HepG2 (cell line): ENCODE data around the gene CTDSP2. TPM values are rescaled to one million over a fixed set of nuclear protein-coding genes. Genes with fewer than 3 reads are reported as not detected.

Experiments
- ATAC-seq: fragments of 200-7000 bp; cut with Tn5 transposase; 3 replicates; pipeline ENCODE4 v1.9.1; 2020; ENCODE audit warnings: mild to moderate bottlenecking, moderate library complexity
- BruUV-seq: library from RNA; stranded (reverse); fragments of 400-500 nt; replicated peaks from 2 replicates; lab custom pipeline; 2021; lab: Mats Ljungman, UMichigan
- CTCF ChIA-PET: fragments of 300-600 bp; formaldehyde crosslinking; extraction: SDS; loops from one replicate; lab custom pipeline; 2021; ENCODE audit warnings: low total read pairs, inconsistent platforms, low intra/inter-chr PET ratio; lab: Yijun Ruan, JAX
- POLR2A ChIA-PET: fragments of 350-600 bp; sonication (Branson Sonifier 250); formaldehyde crosslinking; loops from one replicate; lab custom pipeline; 2020; ENCODE audit warnings: antibody characterized with exemption, inconsistent platforms; lab: Yijun Ruan, JAX
- DNase-seq: peaks from one replicate; pipeline ENCODE4 v3.0.0-alpha.2; 2015; ENCODE audit warnings: low spot score
- FAIRE-seq: peaks from 3 replicates; lab custom pipeline; 2011; peaks lifted over from hg19 to GRCh38; lab: Jason Lieb, UNC
- H2AFZ ChIP-seq: one replicate; pipeline ENCODE4 v1.6.1; 2011; ENCODE audit warnings: low read length, inconsistent platforms
- H3K27ac ChIP-seq: fragments of 300-600 bp; 3 replicates; pipeline ENCODE4 v1.8.0; 2011; ENCODE audit warnings: mixed run types, mild to moderate bottlenecking, mixed read lengths, low read length, inconsistent platforms; ENCODE audit not compliant: insufficient read depth; ENCODE audit errors: extremely low read length
- H3K27me3 ChIP-seq, 2 experiments: fragments of 200-600 bp in 1 of 2; 2 replicates in 1 of 2; 3 replicates in 1 of 2; pipeline versions ENCODE4 v1.6.0 to v1.8.0; 2011; ENCODE audit warnings: low read length in 2 of 2, mild to moderate bottlenecking in 2 of 2, moderate library complexity in 2 of 2, inconsistent platforms in 1 of 2; ENCODE audit not compliant: insufficient read depth in 2 of 2, control insufficient read depth in 1 of 2
- H3K36me3 ChIP-seq, 2 experiments: fragments of 200-600 bp in 1 of 2; replicated peaks in 1 of 2; 2 replicates in 1 of 2; 3 replicates in 1 of 2; pipeline versions ENCODE4 v1.5.1 to v1.8.0; 2011; ENCODE audit warnings: low read length in 2 of 2, inconsistent platforms in 1 of 2; ENCODE audit not compliant: insufficient read depth in 2 of 2, control insufficient read depth in 1 of 2
- H3K4me1 ChIP-seq: 2 replicates; pipeline ENCODE4 v1.5.1; 2012; ENCODE audit warnings: low read length, inconsistent platforms; ENCODE audit not compliant: insufficient read depth
- H3K4me2 ChIP-seq: 2 replicates; pipeline ENCODE4 v1.6.0; 2011; ENCODE audit warnings: low read depth, low read length, inconsistent platforms
- H3K4me3 ChIP-seq, 3 experiments: fragments of 200-600 bp in 1 of 3; sonication (generic), shearing (Covaris generic) in 1 of 3; replicated peaks in 1 of 3; 2 replicates each; pipeline ENCODE4 v1.5.1; 2011 to 2016; ENCODE audit warnings: low read length in 3 of 3, inconsistent platforms in 2 of 3, low read depth in 2 of 3, mild to moderate bottlenecking in 2 of 3, control low read depth in 1 of 3, mixed read lengths in 1 of 3; ENCODE audit not compliant: insufficient read depth in 1 of 3
- H3K79me2 ChIP-seq: one replicate; pipeline ENCODE4 v1.6.1; 2011; ENCODE audit warnings: low read length, inconsistent platforms; ENCODE audit not compliant: insufficient read depth
- H3K9ac ChIP-seq: 2 replicates; pipeline ENCODE4 v1.6.0; 2011; ENCODE audit warnings: mild to moderate bottlenecking, low read depth, low read length, inconsistent platforms; ENCODE audit not compliant: insufficient read depth
- H3K9me3 ChIP-seq: 2 replicates; pipeline ENCODE4 v1.5.1; 2012; ENCODE audit warnings: mild to moderate bottlenecking, low read length
- H4K20me1 ChIP-seq: 2 replicates; pipeline ENCODE4 v1.6.0; 2011; ENCODE audit warnings: inconsistent platforms, mild to moderate bottlenecking, low read length, moderate library complexity; ENCODE audit not compliant: insufficient read depth
- CC2D1A ChIP-seq: sonication (generic); formaldehyde crosslinking; IDR thresholded peaks from 2 replicates; pipeline ENCODE4 v1.8.1; 2023; ENCODE audit warnings: mild to moderate bottlenecking, missing genetic modification reagents
- CREB1 ChIP-seq, 2 experiments: fragments of 450-650 bp in 1 of 2; IDR thresholded peaks; 2 replicates each; pipeline ENCODE4 v1.6.1; 2016 to 2017; ENCODE audit warnings: control low read depth in 1 of 2, mild to moderate bottlenecking in 1 of 2, missing compliant biosample characterization in 1 of 2, missing genetic modification characterization in 1 of 2
- DNMT3B ChIP-seq: conservative IDR thresholded peaks from 2 replicates; pipeline ENCODE4 v1.6.1; 2016; ENCODE audit warnings: missing biosample characterization, control low read depth
- KLF6 ChIP-seq: IDR thresholded peaks from 2 replicates; pipeline ENCODE4 v1.8.0; 2016; ENCODE audit warnings: missing biosample characterization, missing genetic modification reagents
- MTA3 ChIP-seq: sonication (generic); formaldehyde crosslinking; IDR thresholded peaks from 2 replicates; pipeline ENCODE4 v1.4.0; 2020; ENCODE audit warnings: missing genetic modification reagents
- MYNN ChIP-seq: sonication (generic); formaldehyde crosslinking; IDR thresholded peaks from 2 replicates; pipeline ENCODE4 v1.4.0; 2020; ENCODE audit warnings: mild to moderate bottlenecking, low read depth, missing genetic modification reagents
- ZNF264 ChIP-seq: sonication (generic); formaldehyde crosslinking; IDR thresholded peaks from 2 replicates; pipeline ENCODE4 v1.4.0; 2020; ENCODE audit warnings: missing genetic modification reagents
- ZNF362 ChIP-seq: sonication (generic); formaldehyde crosslinking; IDR thresholded peaks from 2 replicates; pipeline ENCODE4 v1.4.0; 2020; ENCODE audit warnings: missing genetic modification reagents, mild to moderate bottlenecking, borderline replicate concordance
- ZNF614 ChIP-seq: IDR thresholded peaks from 2 replicates; pipeline ENCODE4 v1.6.1; 2018; ENCODE audit warnings: missing biosample characterization, missing genetic modification reagents, inconsistent platforms, borderline replicate concordance
- ZNF777 ChIP-seq: sonication (generic); formaldehyde crosslinking; IDR thresholded peaks from 2 replicates; pipeline ENCODE4 v1.4.0; 2020; ENCODE audit warnings: missing genetic modification reagents
- ZNF878 ChIP-seq: sonication (generic); formaldehyde crosslinking; IDR thresholded peaks from 2 replicates; pipeline ENCODE4 v1.8.1; 2023; ENCODE audit warnings: mild to moderate bottlenecking, missing genetic modification reagents, moderate library complexity
- WGBS: methylation state at CpG from one replicate; pipeline ENCODE4 v1.1.6; 2017; ENCODE audit warnings: low lambda C conversion rate; 5-methylcytosine and 5-hydroxymethylcytosine counted together
- in situ Hi-C: cut with HindIII; loops from 2 replicates; pipeline ENCODE4 v1.10.0; 2017; ENCODE audit warnings: low pct_unique_long_range_greater_than_20kb; ENCODE audit not compliant: extremely low pct_ligation_motif_present
- intact Hi-C: fragments of 100-400 bp; cut with micrococcal nuclease; formaldehyde crosslinking; loops from one replicate; pipeline ENCODE4 v1.10.0; 2022; ENCODE audit not compliant: unreplicated experiment
- polyA plus RNA-seq, 8 experiments: library from polyadenylated mRNA; depleted of rRNA in 3 of 8; stranded (reverse) in 7 of 8; unstranded in 1 of 8; fragments of >200 nt; fragmentation: Illumina TruSeq in 4 of 8; extraction: Trizol in 4 of 8; gene quantifications; 2 replicates each; pipeline versions ENCODE4 v1.2.1 to v1.2.3, GENCODE V29; 2011 to 2016; ENCODE audit warnings: low read depth in 4 of 8, missing spikeins in 1 of 8, mixed read lengths in 1 of 8; ENCODE audit not compliant: insufficient read depth in 1 of 8
- total RNA-seq, 5 experiments: library from RNA; depleted of rRNA; stranded (reverse); fragments of >200 nt; fragmentation: Illumina TruSeq; extraction: Trizol; gene quantifications; 2 replicates each; pipeline ENCODE4 v1.2.3, GENCODE V29; 2016; ENCODE audit warnings: low read depth in 1 of 5

The CTDSP2 gene
- total and polyA plus RNA-seq, 2 of the 13 experiments (the other 11 are each of a cell fraction or from before 2014, with no cell fraction given), result 38.1 to 82.5 TPM

GRCh38 chr12:57877876-57878275 lies 31.3 kb upstream of the CTDSP2 start:
- Histone ChIP-seq H3K9ac (no peak overlapping the region), H3K79me2 (no peaks in the 10 kb centered on the region), H3K27me3 (no peaks in the 10 kb centered on the region)
- no peak for FAIRE-seq
- no peak for TF ChIP-seq ZNF362 (CRISPR knock-in tag)
- no peak for TF ChIP-seq ZNF777 (CRISPR knock-in tag)
- no peak for TF ChIP-seq MTA3
- TF ChIP-seq ZNF614 (CRISPR knock-in tag), result no peak
- no peak for TF ChIP-seq DNMT3B (CRISPR knock-in tag)
- no peak for TF ChIP-seq ZNF264 (CRISPR knock-in tag)
- no peak for TF ChIP-seq ZNF878 (CRISPR knock-in tag)
- no peak for TF ChIP-seq MYNN (CRISPR knock-in tag)
- TF ChIP-seq KLF6 (CRISPR knock-in tag), result no peak
- TF ChIP-seq CC2D1A (CRISPR knock-in tag), result no peak
- no peak for TF ChIP-seq CREB1 (IDR thresholded peaks at IDR 0.05)
- no peak for TF ChIP-seq CREB1 (CRISPR knock-in tag; IDR thresholded peaks at IDR 0.05)
- TF ChIP-seq, all 625 proteins: peak for 0
- BruUV-seq, result no TSS peak
- Histone ChIP-seq H3K36me3 (no peaks in the 10 kb centered on the region), H3K4me1 (peaks cover 7% of the 10 kb centered on the region; the same call in 1 of the 2 replicates), H3K4me2 (no peak overlapping the region), H2AFZ (no peak overlapping the region), H3K4me3 (no peak overlapping the region), H3K9me3 (no peaks in the 10 kb centered on the region), H3K27ac (no peak overlapping the region), H4K20me1 (no peaks in the 10 kb centered on the region)
- ATAC-seq (no peak), DNase-seq (no peak)
- intact Hi-C loops, result no loop called here
- in situ Hi-C loops, result no loop called here
- ChIA-PET CTCF (no interaction called here), POLR2A (no interaction called here)
- 36% methylated on average over 3 of the region's 3 CpGs for WGBS
